Measurements from ENCODE around the gene ANXA5.
"Not testable (repeated sequence)": the region's sequence is repeated elsewhere in the genome, so short reads cannot be mapped to it uniquely, and the experiment has no call there.

Gene ANXA5

GRCh38 chr4:121696581-121697461 is at the start of gene ANXA5:
Gene ANXA5, minus strand, starts transcription at chr4:121696980. Its CDS starts 391 bp downstream, at chr4:121696589.
- DNase-seq, result peak; percentile 70

GRCh38 chr4:121742794-121743193 is 46.0 kb upstream of the ANXA5 start:
- DNase-seq, result no peak

- no peak for DNase-seq
These were observed 45.0 kb upstream of the ANXA5 start for GRCh38 chr4:121741751-121742150.

- DNase-seq, result no peak
These were observed 44.1 kb upstream of the ANXA5 start for GRCh38 chr4:121740796-121741409.

GRCh38 chr4:121739575-121739974 is 42.8 kb upstream of the ANXA5 start:
- no peak for DNase-seq

GRCh38 chr4:121738780-121739535 is 42.2 kb upstream of the ANXA5 start:
- DNase-seq, result no peak

GRCh38 chr4:121737846-121738554 is 41.2 kb upstream of the ANXA5 start:
- DNase-seq, result no peak

- DNase-seq, result peak; percentile 10
These were observed 40.1 kb upstream of the ANXA5 start for GRCh38 chr4:121736735-121737351.

GRCh38 chr4:121734571-121734970 is 37.8 kb upstream of the ANXA5 start:
- no peak for DNase-seq

- no peak for DNase-seq
These were observed 37.2 kb upstream of the ANXA5 start for GRCh38 chr4:121733942-121734341.

GRCh38 chr4:121729753-121730152 is 33.0 kb upstream of the ANXA5 start:
- DNase-seq, result not testable (repeated sequence)

- DNase-seq, result no peak
These were observed 32.0 kb upstream of the ANXA5 start for GRCh38 chr4:121728798-121729226.

GRCh38 chr4:121728066-121728465 is 31.3 kb upstream of the ANXA5 start:
- no peak for DNase-seq

- no peak for DNase-seq
These were observed 30.0 kb upstream of the ANXA5 start for GRCh38 chr4:121726642-121727268.

GRCh38 chr4:121724671-121725070 is 27.9 kb upstream of the ANXA5 start:
- no peak for DNase-seq

- no peak for DNase-seq
These were observed 24.9 kb upstream of the ANXA5 start for GRCh38 chr4:121721700-121722099.

- DNase-seq, result no peak
These were observed 23.3 kb upstream of the ANXA5 start for GRCh38 chr4:121720109-121720508.

- DNase-seq, result no peak
These were observed 21.0 kb upstream of the ANXA5 start for GRCh38 chr4:121717680-121718237.

- DNase-seq, result no peak
These were observed 17.8 kb upstream of the ANXA5 start for GRCh38 chr4:121714548-121714947.

GRCh38 chr4:121712783-121713182 is 16.0 kb upstream of the ANXA5 start:
- no peak for DNase-seq

- no peak for DNase-seq
These were observed 15.3 kb upstream of the ANXA5 start for GRCh38 chr4:121712001-121712651.
